Measurements from ENCODE around the gene REPIN1.

REPIN1 gene

GRCh38 chr7:150408393-150409299, 40.0 kb downstream of the REPIN1 start:
- no peak for TF ChIP-seq CTCF (IDR thresholded peaks at IDR 0.05)
- no peak for TF ChIP-seq ZFX (IDR thresholded peaks at IDR 0.05; ENCODE audit: borderline replicate concordance)
- no peak overlapping the region for H3K27ac ChIP-seq

- no peak overlapping the region for H3K27ac ChIP-seq
- TF ChIP-seq CTCF (IDR thresholded peaks at IDR 0.05) (no peak), ZFX (IDR thresholded peaks at IDR 0.05; ENCODE audit: borderline replicate concordance) (no peak)
Observed at GRCh38 chr7:150409300-150410030, 40.8 kb downstream of the REPIN1 start.

- TF ChIP-seq ZFX (IDR thresholded peaks at IDR 0.05; ENCODE audit: borderline replicate concordance) (no peak), CTCF (IDR thresholded peaks at IDR 0.05) (no peak)
- H3K27ac ChIP-seq, result no peak overlapping the region
Observed at GRCh38 chr7:150410131-150410530, 41.5 kb downstream of the REPIN1 start.

- H3K27ac ChIP-seq, result no peak overlapping the region
- TF ChIP-seq CTCF (IDR thresholded peaks at IDR 0.05) (no peak), ZFX (IDR thresholded peaks at IDR 0.05; ENCODE audit: borderline replicate concordance) (no peak)
Observed at GRCh38 chr7:150410680-150411346, 42.2 kb downstream of the REPIN1 start.

GRCh38 chr7:150411606-150412005, 43.0 kb downstream of the REPIN1 start:
- no peak for TF ChIP-seq CTCF (IDR thresholded peaks at IDR 0.05)
- no peak for TF ChIP-seq ZFX (IDR thresholded peaks at IDR 0.05; ENCODE audit: borderline replicate concordance)
- no peak overlapping the region for H3K27ac ChIP-seq

GRCh38 chr7:150412016-150412415, 43.4 kb downstream of the REPIN1 start:
- no peak for TF ChIP-seq CTCF (IDR thresholded peaks at IDR 0.05)
- no peak for TF ChIP-seq ZFX (IDR thresholded peaks at IDR 0.05; ENCODE audit: borderline replicate concordance)
- no peak overlapping the region for H3K27ac ChIP-seq

Measured in 22Rv1 (cell line).